ENCODE results near the gene NMNAT3. TPM values are rescaled to one million over a fixed set of nuclear protein-coding genes. Genes with fewer than 3 reads are reported as not detected.

NMNAT3 gene
- total and polyA plus RNA-seq, 4 donors: 2.4 to 10.2 (median 3.4) TPM

- DNase-seq (no peak), ATAC-seq (ENCODE audit: insufficient read depth, low FRiP score) (no peak)
- peaks cover 0 to 2% (median 0%) of the 10 kb centered on the region in 4 donors for H3K36me3 ChIP-seq (ENCODE audit: control insufficient read depth in 4 of 4, insufficient read depth in 4 of 4, low read length in 4 of 4)
- TF ChIP-seq CTCF (IDR thresholded peaks at IDR 0.05; ENCODE audit: control extremely low read depth, extremely low read depth): no peak
- no peaks in the 10 kb centered on the region for H3K9me3 ChIP-seq (ENCODE audit: control insufficient read depth in 4 of 4, insufficient read depth in 3 of 4, low read length in 3 of 4)
- no peak overlapping the region for H3K4me3 ChIP-seq
- WGBS, 2 donors: 69 to 85% methylated on average over 5 of the region's 5 CpGs
- H3K9ac ChIP-seq (ENCODE audit: insufficient read depth in 1 of 2, low read length in 2 of 2): no peak overlapping the region
- no peaks in the 10 kb centered on the region for H3K27me3 ChIP-seq (ENCODE audit: control insufficient read depth in 3 of 3, insufficient read depth in 3 of 3, low read length in 2 of 3)
- no peak overlapping the region for H3K27ac ChIP-seq (ENCODE audit: low read depth in 1 of 2, low read length in 1 of 2)
- no peaks in the 10 kb centered on the region for H3K4me1 ChIP-seq (ENCODE audit: control insufficient read depth in 5 of 5, insufficient read depth in 5 of 5, low read length in 5 of 5)
These were observed 50.0 kb downstream of the NMNAT3 start for GRCh38 chr3:139627759-139628158.

- no peak for TF ChIP-seq CTCF (IDR thresholded peaks at IDR 0.05; ENCODE audit: control extremely low read depth, extremely low read depth)
- Histone ChIP-seq H3K4me1 (ENCODE audit: control insufficient read depth in 5 of 5, insufficient read depth in 5 of 5, low read length in 5 of 5) (peaks cover 0 to 3% (median 0%) of the 10 kb centered on the region in 5 donors), H3K9me3 (ENCODE audit: control insufficient read depth in 4 of 4, insufficient read depth in 3 of 4, low read length in 3 of 4) (no peaks in the 10 kb centered on the region), H3K36me3 (ENCODE audit: control insufficient read depth in 4 of 4, insufficient read depth in 4 of 4, low read length in 4 of 4) (peaks cover 0 to 1% (median 0%) of the 10 kb centered on the region in 4 donors), H3K27ac (ENCODE audit: low read depth in 1 of 2, low read length in 1 of 2) (no peak overlapping the region), H3K9ac (ENCODE audit: insufficient read depth in 1 of 2, low read length in 2 of 2) (no peak overlapping the region), H3K4me3 (no peak overlapping the region), H3K27me3 (ENCODE audit: control insufficient read depth in 3 of 3, insufficient read depth in 3 of 3, low read length in 2 of 3) (no peaks in the 10 kb centered on the region)
- 73 to 79% methylated on average over 3 of the region's 3 CpGs for WGBS, 2 donors
- ATAC-seq (ENCODE audit: insufficient read depth, low FRiP score) (no peak), DNase-seq (no peak)
These were observed 57.3 kb downstream of the NMNAT3 start for GRCh38 chr3:139620438-139620837.

- no peak overlapping the region for H3K27ac ChIP-seq (ENCODE audit: low read depth in 1 of 2, low read length in 1 of 2)
- no peak for TF ChIP-seq CTCF (IDR thresholded peaks at IDR 0.05; ENCODE audit: control extremely low read depth, extremely low read depth)
- ATAC-seq (ENCODE audit: insufficient read depth, low FRiP score) (no peak), DNase-seq (no peak)
- H3K9me3 ChIP-seq (ENCODE audit: control insufficient read depth in 4 of 4, insufficient read depth in 3 of 4, low read length in 3 of 4): no peaks in the 10 kb centered on the region
- H3K4me1 ChIP-seq (ENCODE audit: control insufficient read depth in 5 of 5, insufficient read depth in 5 of 5, low read length in 5 of 5): peaks cover 0 to 3% (median 0%) of the 10 kb centered on the region in 5 donors
- WGBS, 2 donors: 23 to 34% methylated on average over 1 of the region's 1 CpG
- H3K27me3 ChIP-seq (ENCODE audit: control insufficient read depth in 3 of 3, insufficient read depth in 3 of 3, low read length in 2 of 3): no peaks in the 10 kb centered on the region
- peaks cover 0 to 1% (median 0%) of the 10 kb centered on the region in 4 donors for H3K36me3 ChIP-seq (ENCODE audit: control insufficient read depth in 4 of 4, insufficient read depth in 4 of 4, low read length in 4 of 4)
- no peak overlapping the region for H3K9ac ChIP-seq (ENCODE audit: insufficient read depth in 1 of 2, low read length in 2 of 2)
- no peak overlapping the region for H3K4me3 ChIP-seq
These were observed 58.3 kb downstream of the NMNAT3 start for GRCh38 chr3:139619484-139619883.

DNA sequence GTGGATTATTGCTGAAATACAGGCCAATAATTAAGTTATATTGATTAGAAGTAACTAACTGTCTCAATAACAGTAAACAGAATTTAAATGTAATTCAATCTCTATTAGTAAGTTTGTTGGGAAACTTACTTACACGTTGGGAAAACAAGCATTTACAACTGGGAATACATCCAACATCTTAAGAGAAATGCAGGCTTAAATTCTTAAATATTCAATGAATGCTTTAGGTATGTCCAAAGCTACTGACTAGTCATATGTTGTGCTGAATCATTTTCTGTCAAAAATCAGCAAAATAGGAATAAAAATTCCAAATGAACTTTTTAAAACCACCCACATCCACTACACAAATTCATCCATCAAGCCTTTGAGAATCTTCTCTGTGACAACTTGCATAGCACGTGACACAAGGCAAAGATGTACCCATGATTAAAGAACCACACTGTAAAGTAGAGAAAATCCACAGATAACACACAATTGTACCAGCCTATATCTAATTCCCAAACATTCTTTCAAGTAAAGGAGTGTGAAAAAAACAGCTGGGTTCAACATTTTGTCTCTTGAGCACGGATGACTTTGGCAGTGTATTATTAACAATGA is 60.0 kb downstream of the NMNAT3 start:
- no peak for ATAC-seq (ENCODE audit: insufficient read depth, low FRiP score)
- WGBS, 2 donors: 70 to 78% methylated on average over 3 of the region's 3 CpGs
- Histone ChIP-seq H3K9me3 (ENCODE audit: control insufficient read depth in 4 of 4, insufficient read depth in 3 of 4, low read length in 3 of 4) (no peaks in the 10 kb centered on the region), H3K27me3 (ENCODE audit: control insufficient read depth in 3 of 3, insufficient read depth in 3 of 3, low read length in 2 of 3) (no peaks in the 10 kb centered on the region), H3K4me1 (ENCODE audit: control insufficient read depth in 5 of 5, insufficient read depth in 5 of 5, low read length in 5 of 5) (peaks cover 0 to 3% (median 0%) of the 10 kb centered on the region in 5 donors), H3K27ac (ENCODE audit: low read depth in 1 of 2, low read length in 1 of 2) (no peak overlapping the region), H3K4me3 (no peak overlapping the region), H3K9ac (ENCODE audit: insufficient read depth in 1 of 2, low read length in 2 of 2) (no peak overlapping the region), H3K36me3 (ENCODE audit: control insufficient read depth in 4 of 4, insufficient read depth in 4 of 4, low read length in 4 of 4) (peaks cover 0 to 1% (median 0%) of the 10 kb centered on the region in 4 donors)
- DNase-seq: peak in 2 of 3 donors; percentile 11 to 22
- no peak for TF ChIP-seq CTCF (IDR thresholded peaks at IDR 0.05; ENCODE audit: control extremely low read depth, extremely low read depth)
